AG10803 (cell line): Measurements from ENCODE around the gene SPTBN4.

Source experiments
- DNase-seq: peaks from one replicate; pipeline ENCODE4 v3.0.0; 2010; ENCODE audit warnings: low read depth
- H3K4me3 ChIP-seq: 2 replicates; pipeline ENCODE4 v1.5.1; 2011; ENCODE audit warnings: mild to moderate bottlenecking, low read length, control low read depth
- TF ChIP-seq, protein P1 (sequence below): conservative IDR thresholded peaks from 2 replicates; pipeline ENCODE4 v1.5.1; 2011; ENCODE audit warnings: mild to moderate bottlenecking, low read length, control low read depth, inconsistent platforms

Gene SPTBN4

GRCh38 chr19:40466985-40467734 lies at the start of gene SPTBN4:
SPTBN4 (plus strand) TSS chr19:40467001; CDS start chr19:40472622, 5,621 bp downstream.
- peak within 1 kb of the TSS; percentile 63 for H3K4me3 ChIP-seq
- DNase-seq, result no peak
- TF ChIP-seq, protein P1, sequence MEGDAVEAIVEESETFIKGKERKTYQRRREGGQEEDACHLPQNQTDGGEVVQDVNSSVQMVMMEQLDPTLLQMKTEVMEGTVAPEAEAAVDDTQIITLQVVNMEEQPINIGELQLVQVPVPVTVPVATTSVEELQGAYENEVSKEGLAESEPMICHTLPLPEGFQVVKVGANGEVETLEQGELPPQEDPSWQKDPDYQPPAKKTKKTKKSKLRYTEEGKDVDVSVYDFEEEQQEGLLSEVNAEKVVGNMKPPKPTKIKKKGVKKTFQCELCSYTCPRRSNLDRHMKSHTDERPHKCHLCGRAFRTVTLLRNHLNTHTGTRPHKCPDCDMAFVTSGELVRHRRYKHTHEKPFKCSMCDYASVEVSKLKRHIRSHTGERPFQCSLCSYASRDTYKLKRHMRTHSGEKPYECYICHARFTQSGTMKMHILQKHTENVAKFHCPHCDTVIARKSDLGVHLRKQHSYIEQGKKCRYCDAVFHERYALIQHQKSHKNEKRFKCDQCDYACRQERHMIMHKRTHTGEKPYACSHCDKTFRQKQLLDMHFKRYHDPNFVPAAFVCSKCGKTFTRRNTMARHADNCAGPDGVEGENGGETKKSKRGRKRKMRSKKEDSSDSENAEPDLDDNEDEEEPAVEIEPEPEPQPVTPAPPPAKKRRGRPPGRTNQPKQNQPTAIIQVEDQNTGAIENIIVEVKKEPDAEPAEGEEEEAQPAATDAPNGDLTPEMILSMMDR, result no peak

GRCh38 chr19:40417643-40417981 lies 49.2 kb upstream of the SPTBN4 start:
- TF ChIP-seq, protein P1, result no peak
- no peak overlapping the region for H3K4me3 ChIP-seq
- no peak for DNase-seq

DNA sequence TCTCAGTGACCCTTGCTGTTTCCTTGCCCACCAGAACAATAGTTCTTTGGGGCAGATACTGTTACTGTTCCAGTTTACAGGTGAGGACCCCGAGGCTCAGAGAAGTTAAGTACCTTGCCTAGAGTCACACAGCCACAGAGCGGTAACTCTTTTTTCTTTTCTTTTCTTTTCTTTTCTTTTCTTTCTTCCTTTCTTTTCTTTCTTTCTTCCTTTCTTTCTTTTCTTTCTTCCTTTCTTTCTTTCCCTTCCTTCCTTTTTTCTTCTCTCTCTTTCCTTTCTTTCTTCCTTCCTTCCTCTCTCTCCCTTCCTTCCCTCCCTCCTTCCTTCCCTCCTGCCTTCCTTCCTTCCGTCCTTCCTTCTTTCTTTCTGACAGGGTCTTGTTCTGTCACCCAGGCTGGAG lies 48.8 kb upstream of the SPTBN4 start:
- TF ChIP-seq, protein P1, result no peak
- no peak for DNase-seq
- no peak overlapping the region for H3K4me3 ChIP-seq

DNA sequence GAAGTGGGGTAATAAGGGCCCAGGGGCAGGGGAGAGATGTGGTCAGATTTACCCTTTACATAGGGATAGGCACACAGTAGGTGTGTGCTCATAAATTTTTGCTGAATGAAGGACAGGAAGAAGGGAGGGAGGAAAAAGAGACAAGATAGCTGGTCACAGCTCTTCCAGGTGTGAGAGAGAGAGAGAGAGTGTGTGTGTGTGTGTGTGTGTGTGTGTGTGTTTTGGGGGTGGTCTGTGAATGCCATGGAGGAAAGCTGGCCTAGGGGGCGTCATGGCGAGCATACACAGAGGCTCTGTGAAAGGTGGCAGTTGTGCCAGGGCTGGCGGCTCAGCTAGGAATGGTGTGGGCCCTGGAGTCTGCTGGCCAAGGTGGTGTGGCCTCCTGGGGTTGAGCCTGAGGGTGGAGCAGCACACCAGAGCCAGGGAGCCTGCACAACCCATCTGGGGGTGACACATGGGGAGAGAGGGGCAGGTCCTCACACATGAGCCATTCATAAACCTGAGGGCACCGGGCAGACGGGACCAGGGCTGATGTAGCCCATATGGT lies 47.7 kb upstream of the SPTBN4 start:
- TF ChIP-seq, protein P1, result no peak
- no peak overlapping the region for H3K4me3 ChIP-seq
- no peak for DNase-seq

DNA sequence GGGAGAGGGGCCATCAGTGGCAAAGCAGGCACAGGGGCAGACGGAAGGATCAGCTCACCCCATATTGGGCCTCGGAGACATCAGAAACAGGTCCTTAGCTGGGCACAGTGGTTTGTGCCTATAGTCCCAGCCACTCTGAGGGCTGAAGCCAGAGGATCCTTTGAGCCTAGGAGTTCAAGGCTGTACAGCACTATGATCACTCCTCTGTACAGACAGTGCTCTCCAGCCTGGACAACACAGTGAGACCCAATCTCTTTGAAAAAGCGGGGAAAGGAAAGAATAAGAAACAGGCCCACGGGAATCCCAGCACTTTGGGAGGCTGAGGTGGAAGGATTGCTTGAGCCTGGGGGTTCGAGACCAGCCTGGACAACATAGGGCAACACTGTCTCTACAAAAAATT lies 47.0 kb upstream of the SPTBN4 start:
- no peak overlapping the region for H3K4me3 ChIP-seq
- TF ChIP-seq, protein P1, result no peak
- no peak for DNase-seq

DNA sequence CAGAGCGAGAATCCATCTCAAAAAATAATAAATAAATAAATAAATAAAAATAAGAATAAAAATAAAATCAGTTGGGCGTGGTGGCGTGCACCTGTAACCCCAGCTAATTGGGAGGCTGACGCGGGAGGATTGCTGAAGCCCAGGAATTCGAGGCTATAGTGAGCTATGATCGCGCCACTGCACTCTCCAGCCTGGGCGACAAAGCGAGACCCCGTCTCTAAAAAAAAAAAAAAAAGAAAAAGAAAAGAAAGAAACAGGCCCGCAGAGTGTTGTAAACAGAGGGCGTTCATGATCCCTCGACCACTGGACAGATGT lies 46.4 kb upstream of the SPTBN4 start:
- DNase-seq, result no peak
- TF ChIP-seq, protein P1, result no peak
- H3K4me3 ChIP-seq, result peak overlapping the region; percentile 80
